CD4-positive, alpha-beta T cell (primary cell): ENCODE results near the gene CSNK2B. TPM values are rescaled to one million over a fixed set of nuclear protein-coding genes. Genes with fewer than 3 reads are reported as not detected.

Source experiments
- ATAC-seq: fragments of 200-7000 bp; cut with Tn5 transposase; one replicate; pipeline ENCODE4 v1.10.0; 2022; ENCODE audit warnings: mild to moderate bottlenecking; ENCODE audit not compliant: poor library complexity
- CTCF ChIA-PET: fragments of 350-600 bp; sonication (Branson Sonifier 250); formaldehyde crosslinking; loops from one replicate; lab custom pipeline; 2021; ENCODE audit warnings: antibody characterized with exemption, inconsistent platforms; lab: Charles Lee
- POLR2A ChIA-PET: fragments of 350-600 bp; sonication (Branson Sonifier 250); formaldehyde crosslinking; loops from one replicate; lab custom pipeline; 2021; ENCODE audit warnings: antibody characterized with exemption, inconsistent platforms; lab: Charles Lee
- DNase-seq, 14 experiments: peaks; one replicate each; pipeline ENCODE4 v3.0.0-alpha.2; 2013 to 2020; ENCODE audit warnings: mixed read lengths in 2 of 14
- H3K27ac ChIP-seq, 2 donors: one replicate each; pipeline versions ENCODE4 v1.5.1 to v1.7.0; 2013; ENCODE audit warnings: low read length in 2 of 2, low read depth in 1 of 2, mild to moderate bottlenecking in 1 of 2
- H3K27me3 ChIP-seq, 2 experiments: 1 replicate in 1 of 2; 2 replicates in 1 of 2; pipeline versions ENCODE4 v1.6.1 to v1.7.0; 2013; ENCODE audit warnings: low read length in 2 of 2, control low read depth in 1 of 2, mild to moderate bottlenecking in 1 of 2, moderate library complexity in 1 of 2; ENCODE audit not compliant: insufficient read depth in 2 of 2, control insufficient read depth in 1 of 2
- H3K36me3 ChIP-seq: one replicate; pipeline ENCODE4 v1.6.1; 2013; ENCODE audit warnings: low read length, control low read depth; ENCODE audit not compliant: insufficient read depth
- H3K4me1 ChIP-seq: one replicate; pipeline ENCODE4 v1.6.1; 2013; ENCODE audit warnings: low read length, control low read depth; ENCODE audit not compliant: insufficient read depth
- H3K4me3 ChIP-seq: one replicate; pipeline ENCODE4 v1.5.1; 2013; ENCODE audit warnings: mild to moderate bottlenecking, low read length, moderate library complexity
- H3K9me3 ChIP-seq, 2 experiments: 1 replicate in 1 of 2; 2 replicates in 1 of 2; pipeline versions ENCODE4 v1.6.1 to v1.7.0; 2013; ENCODE audit warnings: low read length in 2 of 2, mild to moderate bottlenecking in 2 of 2, control low read depth in 1 of 2, moderate library complexity in 1 of 2; ENCODE audit not compliant: control insufficient read depth in 1 of 2, insufficient read depth in 1 of 2
- H3K27ac Mint-ChIP-seq: one replicate; pipeline ENCODE4 v1.8.0; 2020; ENCODE audit warnings: mixed read lengths
- H3K27me3 Mint-ChIP-seq: one replicate; pipeline ENCODE4 v1.8.0; 2021; ENCODE audit warnings: mixed read lengths
- H3K36me3 Mint-ChIP-seq: one replicate; pipeline ENCODE4 v1.8.0; 2021; ENCODE audit warnings: low read depth, mixed read lengths
- H3K4me1 Mint-ChIP-seq: one replicate; pipeline ENCODE4 v1.8.0; 2021; ENCODE audit warnings: low read depth, mixed read lengths
- H3K4me3 Mint-ChIP-seq: one replicate; pipeline ENCODE4 v1.8.0; 2020; ENCODE audit warnings: mild to moderate bottlenecking, mixed read lengths
- H3K9me3 Mint-ChIP-seq: one replicate; pipeline ENCODE4 v1.8.0; 2020; ENCODE audit warnings: mixed read lengths
- CTCF ChIP-seq: fragments of 200-600 bp; IDR thresholded peaks from one replicate; pipeline ENCODE4 v1.8.0; 2022; ENCODE audit warnings: antibody characterized with exemption, mild to moderate bottlenecking
- intact Hi-C, 2 experiments: fragments of 100-400 bp; cut with DNase I in 1 of 2; cut with micrococcal nuclease in 1 of 2; formaldehyde crosslinking; loops; one replicate each; pipeline versions ENCODE4 v1.15.1 to v1.9.0; 2023 to 2025; cut with DNase I, micrococcal nuclease
- total RNA-seq, 174 experiments: library from RNA in 2 of 174; stranded (reverse) in 2 of 174; gene quantifications; one replicate each; pipeline ENCODE4 v1.2.3 and lab custom pipeline; 2021 to 2026

The CSNK2B gene
- total RNA-seq, 2 experiments from 2014 or later = 88.0 to 92.6 TPM

- H3K4me3 ChIP-seq = no peak overlapping the region
- H3K27me3 ChIP-seq = no peaks in the 10 kb centered on the region
- intact Hi-C loops = no loop called here
- peaks cover 75% of the 10 kb centered on the region for H3K36me3 ChIP-seq
- no peak overlapping the region for H3K4me3 Mint-ChIP-seq
- H3K27me3 Mint-ChIP-seq = no peaks in the 10 kb centered on the region
- no peak for ATAC-seq
- H3K27ac ChIP-seq = no peak overlapping the region
- H3K9me3 ChIP-seq = no peaks in the 10 kb centered on the region
- no peaks in the 10 kb centered on the region for H3K4me1 Mint-ChIP-seq
- TF ChIP-seq CTCF = peak; percentile 19
- ChIA-PET POLR2A (interaction anchor here (1.0 kb wide), 1 partner anchor 37 kb away, joined by 3 read pairs; the partner anchor contains the start of gene BAG6), CTCF (interaction anchor here (0.6 kb wide), 1 partner anchor 29 kb away, joined by 3 read pairs; the partner anchor contains the start of gene C6orf47)
- H3K36me3 Mint-ChIP-seq = peaks cover 79% of the 10 kb centered on the region
- H3K9me3 Mint-ChIP-seq = no peaks in the 10 kb centered on the region
- H3K27ac Mint-ChIP-seq = no peak overlapping the region
- peak in 3 of 14 experiments; percentile 11 to 41 (median 31) for DNase-seq
- H3K4me1 ChIP-seq = no peaks in the 10 kb centered on the region
These were observed 23.6 kb downstream of the CSNK2B start for GRCh38 chr6:31689249-31690110.

GRCh38 chr6:31690231-31691077 lies 24.6 kb downstream of the CSNK2B start:
- H3K36me3 ChIP-seq = peaks cover 83% of the 10 kb centered on the region
- intact Hi-C loops = no loop called here
- Mint-ChIP-seq H3K9me3 (no peaks in the 10 kb centered on the region), H3K4me3 (no peak overlapping the region), H3K36me3 (peaks cover 88% of the 10 kb centered on the region), H3K27ac (no peak overlapping the region), H3K4me1 (no peaks in the 10 kb centered on the region), H3K27me3 (no peaks in the 10 kb centered on the region)
- no peak for ATAC-seq
- ChIA-PET POLR2A (no interaction called here), CTCF (interaction anchor here (0.5 to 0.7 kb wide), 3 partner anchors 30 to 239 kb away, joined by 3 read pairs; partner anchors contain the start of gene C6orf47)
- no peak for TF ChIP-seq CTCF
- H3K4me3 ChIP-seq = no peak overlapping the region
- H3K4me1 ChIP-seq = no peaks in the 10 kb centered on the region
- DNase-seq = no peak
- no peaks in the 10 kb centered on the region for H3K27me3 ChIP-seq
- no peaks in the 10 kb centered on the region for H3K9me3 ChIP-seq
- H3K27ac ChIP-seq = no peak overlapping the region

GRCh38 chr6:31691078-31691463 lies 25.2 kb downstream of the CSNK2B start:
- no peak for DNase-seq
- CTCF ChIA-PET = interaction anchor here (0.7 kb wide), 1 partner anchor 38 kb away, joined by 3 read pairs; no protein-coding TSS in a partner anchor
- Histone ChIP-seq H3K9me3 (no peaks in the 10 kb centered on the region), H3K27ac (no peak overlapping the region), H3K4me3 (no peak overlapping the region), H3K4me1 (no peaks in the 10 kb centered on the region), H3K27me3 (no peaks in the 10 kb centered on the region), H3K36me3 (peaks cover 85% of the 10 kb centered on the region)
- Mint-ChIP-seq H3K9me3 (no peaks in the 10 kb centered on the region), H3K27me3 (no peaks in the 10 kb centered on the region), H3K27ac (no peak overlapping the region), H3K4me1 (no peaks in the 10 kb centered on the region), H3K4me3 (no peak overlapping the region), H3K36me3 (peaks cover 84% of the 10 kb centered on the region)
- TF ChIP-seq CTCF = no peak
- no peak for ATAC-seq
- intact Hi-C loops = no loop called here
- POLR2A ChIA-PET = no interaction called here
